ENCODE data around the gene PTOV1. TPM values are rescaled to one million over a fixed set of nuclear protein-coding genes. Genes with fewer than 3 reads are reported as not detected.
A peak's percentile ranks its signal among the peaks of the same experiment; 100 is the strongest.

The PTOV1 gene
- total RNA-seq, 4 donors from 2014 or later: 52.9 to 89.1 (median 60.0) TPM

GRCh38 chr19:49850221-49850486, 805 bp upstream of the PTOV1 start:
- Histone ChIP-seq H3K27ac (peak overlapping the region; percentile 97 to 100 (median 98)), H3K9me3 (no peaks in the 10 kb centered on the region), H3K27me3 (no peaks in the 10 kb centered on the region), H3K4me3 (peak overlapping the region; percentile 80 to 98), H3K36me3 (peaks cover 0 to 10% of the 10 kb centered on the region in 2 donors), H3K4me1 (peaks cover 0 to 42% (median 15%) of the 10 kb centered on the region in 3 donors)
- 13 to 50% methylated on average over 3 to 10 of the region's 12 CpGs for WGBS, 2 donors (ENCODE audit: low coverage in 1 of 2)
- no peak for TF ChIP-seq EP300 (IDR thresholded peaks at IDR 0.05)
- TF ChIP-seq, protein P1, sequence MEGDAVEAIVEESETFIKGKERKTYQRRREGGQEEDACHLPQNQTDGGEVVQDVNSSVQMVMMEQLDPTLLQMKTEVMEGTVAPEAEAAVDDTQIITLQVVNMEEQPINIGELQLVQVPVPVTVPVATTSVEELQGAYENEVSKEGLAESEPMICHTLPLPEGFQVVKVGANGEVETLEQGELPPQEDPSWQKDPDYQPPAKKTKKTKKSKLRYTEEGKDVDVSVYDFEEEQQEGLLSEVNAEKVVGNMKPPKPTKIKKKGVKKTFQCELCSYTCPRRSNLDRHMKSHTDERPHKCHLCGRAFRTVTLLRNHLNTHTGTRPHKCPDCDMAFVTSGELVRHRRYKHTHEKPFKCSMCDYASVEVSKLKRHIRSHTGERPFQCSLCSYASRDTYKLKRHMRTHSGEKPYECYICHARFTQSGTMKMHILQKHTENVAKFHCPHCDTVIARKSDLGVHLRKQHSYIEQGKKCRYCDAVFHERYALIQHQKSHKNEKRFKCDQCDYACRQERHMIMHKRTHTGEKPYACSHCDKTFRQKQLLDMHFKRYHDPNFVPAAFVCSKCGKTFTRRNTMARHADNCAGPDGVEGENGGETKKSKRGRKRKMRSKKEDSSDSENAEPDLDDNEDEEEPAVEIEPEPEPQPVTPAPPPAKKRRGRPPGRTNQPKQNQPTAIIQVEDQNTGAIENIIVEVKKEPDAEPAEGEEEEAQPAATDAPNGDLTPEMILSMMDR (IDR thresholded peaks at IDR 0.05): no peak
- no peak for TF ChIP-seq POLR2AphosphoS5 (IDR thresholded peaks at IDR 0.05)
- no peak for TF ChIP-seq POLR2A (IDR thresholded peaks at IDR 0.05)
- ATAC-seq: no peak

GRCh38 chr19:49851456-49852259, 699 bp downstream of the PTOV1 start:
- ATAC-seq: no peak
- H3K36me3 ChIP-seq: peaks cover 0 to 25% of the 10 kb centered on the region in 2 donors
- WGBS, 2 donors (ENCODE audit: low coverage in 1 of 2): 0% methylated on average over 1 of the region's 78 CpGs; no CpG with 5 or more reads in 1 of the 2 donors

GRCh38 chr19:49852631-49853126, 1.7 kb downstream of the PTOV1 start:
- no peaks in the 10 kb centered on the region for H3K27me3 ChIP-seq
- TF ChIP-seq, protein P1 (IDR thresholded peaks at IDR 0.05): no peak
- TF ChIP-seq POLR2AphosphoS5 (IDR thresholded peaks at IDR 0.05) (no peak), EP300 (IDR thresholded peaks at IDR 0.05) (no peak), POLR2A (IDR thresholded peaks at IDR 0.05) (no peak)
- peaks cover 0 to 48% (median 15%) of the 10 kb centered on the region in 3 donors for H3K4me1 ChIP-seq
- 63 to 66% methylated on average over 11 to 13 of the region's 14 CpGs for WGBS, 2 donors (ENCODE audit: low coverage in 1 of 2)
- ATAC-seq: no peak
- H3K9me3 ChIP-seq: no peaks in the 10 kb centered on the region
- peak overlapping the region in 1 of 2 donors; percentile 98 for H3K4me3 ChIP-seq
- H3K27ac ChIP-seq: no peak overlapping the region
- H3K36me3 ChIP-seq: peaks cover 0 to 35% of the 10 kb centered on the region in 2 donors

More at GRCh38 chr19:49851456-49852259, 699 bp downstream of the PTOV1 start:
- no peaks in the 10 kb centered on the region for H3K27me3 ChIP-seq
- peaks cover 0 to 43% (median 15%) of the 10 kb centered on the region in 3 donors for H3K4me1 ChIP-seq
- TF ChIP-seq POLR2A (IDR thresholded peaks at IDR 0.05) (no peak), POLR2AphosphoS5 (IDR thresholded peaks at IDR 0.05) (no peak), EP300 (IDR thresholded peaks at IDR 0.05) (no peak)
- TF ChIP-seq, protein P1 (IDR thresholded peaks at IDR 0.05): no peak
- H3K9me3 ChIP-seq: no peaks in the 10 kb centered on the region
- H3K4me3 ChIP-seq: peak overlapping the region; percentile 80 to 98
- H3K27ac ChIP-seq: peak overlapping the region; percentile 97 to 100 (median 98)

DNA sequence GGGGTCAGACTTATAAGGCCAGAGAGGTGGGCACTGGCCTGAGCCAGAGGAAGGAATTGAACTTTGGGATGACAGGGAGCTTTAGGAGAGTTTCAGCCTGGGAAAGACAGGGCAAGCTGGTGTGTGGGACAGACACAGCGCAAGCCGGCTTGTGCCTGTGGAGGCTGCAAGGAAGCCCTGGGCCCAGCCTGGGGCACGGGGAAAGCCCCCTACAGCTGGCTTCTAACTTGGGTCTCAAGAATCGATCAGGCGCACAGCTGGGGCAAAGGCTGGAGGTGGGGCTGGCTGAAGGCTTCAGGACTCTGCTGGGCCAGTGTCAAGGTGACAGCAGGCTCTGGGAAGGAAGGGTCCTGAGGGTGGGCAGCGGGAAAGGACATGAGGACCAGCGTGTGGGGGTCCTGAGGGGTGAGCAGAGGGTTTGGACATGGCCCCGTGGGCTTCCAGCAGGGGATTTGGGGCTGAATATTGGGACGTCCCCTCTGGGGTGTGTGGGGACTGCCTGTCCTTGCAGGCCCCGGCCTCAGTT, 3.0 kb downstream of the PTOV1 start:
- peak overlapping the region in 2 of 4 donors; percentile 7 to 24 for H3K27ac ChIP-seq
- 90% methylated on average over 2 of the region's 10 CpGs; no CpG with 5 or more reads in 1 of the 2 donors for WGBS, 2 donors (ENCODE audit: low coverage in 1 of 2)
- no peak overlapping the region for H3K4me3 ChIP-seq
- peaks cover 0 to 56% (median 15%) of the 10 kb centered on the region in 3 donors for H3K4me1 ChIP-seq
- ATAC-seq: no peak
- H3K36me3 ChIP-seq: peaks cover 0 to 47% of the 10 kb centered on the region in 2 donors
- no peaks in the 10 kb centered on the region for H3K9me3 ChIP-seq
- no peak for TF ChIP-seq POLR2A (IDR thresholded peaks at IDR 0.05)
- TF ChIP-seq POLR2AphosphoS5 (IDR thresholded peaks at IDR 0.05): no peak
- TF ChIP-seq, protein P1 (IDR thresholded peaks at IDR 0.05): no peak
- TF ChIP-seq EP300 (IDR thresholded peaks at IDR 0.05): no peak
- H3K27me3 ChIP-seq: no peaks in the 10 kb centered on the region

All from gastroesophageal sphincter (tissue), 4 donors.